Mammary epithelial cell (primary cell): ENCODE results near the gene SLC44A3.

Source experiments
- EZH2 ChIP-seq: IDR thresholded peaks from 2 replicates; pipeline ENCODE4 v1.6.1; 2012; ENCODE audit warnings: low read length, inconsistent platforms, borderline replicate concordance
- TF ChIP-seq, protein P1 (sequence below), 2 donors: IDR thresholded peaks in 1 of 2; conservative IDR thresholded peaks in 1 of 2; 2 replicates each; pipeline ENCODE4 v1.5.1; 2011 to 2012; ENCODE audit warnings: inconsistent platforms in 2 of 2, low read length in 2 of 2, mild to moderate bottlenecking in 2 of 2, control low read depth in 1 of 2, low read depth in 1 of 2; ENCODE audit not compliant: insufficient read depth in 1 of 2; ENCODE audit errors: extremely low read depth in 1 of 2

DNA sequence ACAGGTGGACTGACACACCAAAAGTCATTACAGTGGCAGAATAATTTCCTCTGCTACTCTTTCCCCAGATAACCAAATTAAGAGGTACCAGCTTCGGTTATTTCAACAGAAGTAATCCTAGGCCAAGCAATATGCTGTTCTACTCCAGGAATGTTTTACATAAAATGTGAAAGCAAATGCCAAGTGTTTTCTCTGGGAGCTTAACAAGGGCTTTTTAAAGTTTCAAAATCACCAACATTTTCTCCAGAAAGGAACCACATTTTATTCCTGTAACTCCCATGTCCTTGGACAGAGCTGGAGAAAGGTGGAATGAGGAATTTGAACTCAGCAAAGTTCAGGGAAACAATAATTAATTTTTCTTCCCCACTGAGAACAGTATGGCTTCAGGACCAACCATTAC, 79.6 kb downstream of the SLC44A3 start:
- no peak for TF ChIP-seq EZH2
- TF ChIP-seq, protein P1, sequence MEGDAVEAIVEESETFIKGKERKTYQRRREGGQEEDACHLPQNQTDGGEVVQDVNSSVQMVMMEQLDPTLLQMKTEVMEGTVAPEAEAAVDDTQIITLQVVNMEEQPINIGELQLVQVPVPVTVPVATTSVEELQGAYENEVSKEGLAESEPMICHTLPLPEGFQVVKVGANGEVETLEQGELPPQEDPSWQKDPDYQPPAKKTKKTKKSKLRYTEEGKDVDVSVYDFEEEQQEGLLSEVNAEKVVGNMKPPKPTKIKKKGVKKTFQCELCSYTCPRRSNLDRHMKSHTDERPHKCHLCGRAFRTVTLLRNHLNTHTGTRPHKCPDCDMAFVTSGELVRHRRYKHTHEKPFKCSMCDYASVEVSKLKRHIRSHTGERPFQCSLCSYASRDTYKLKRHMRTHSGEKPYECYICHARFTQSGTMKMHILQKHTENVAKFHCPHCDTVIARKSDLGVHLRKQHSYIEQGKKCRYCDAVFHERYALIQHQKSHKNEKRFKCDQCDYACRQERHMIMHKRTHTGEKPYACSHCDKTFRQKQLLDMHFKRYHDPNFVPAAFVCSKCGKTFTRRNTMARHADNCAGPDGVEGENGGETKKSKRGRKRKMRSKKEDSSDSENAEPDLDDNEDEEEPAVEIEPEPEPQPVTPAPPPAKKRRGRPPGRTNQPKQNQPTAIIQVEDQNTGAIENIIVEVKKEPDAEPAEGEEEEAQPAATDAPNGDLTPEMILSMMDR (conservative IDR thresholded peaks at IDR 0.05 in 1 of 2, IDR thresholded peaks at IDR 0.05 in 1 of 2; ENCODE audit: extremely low read depth in 1 of 2, insufficient read depth in 1 of 2, low read depth in 1 of 2, low read length in 2 of 2) = no peak
